Measurements from ENCODE around the gene PLEK.

Gene PLEK, protein sequence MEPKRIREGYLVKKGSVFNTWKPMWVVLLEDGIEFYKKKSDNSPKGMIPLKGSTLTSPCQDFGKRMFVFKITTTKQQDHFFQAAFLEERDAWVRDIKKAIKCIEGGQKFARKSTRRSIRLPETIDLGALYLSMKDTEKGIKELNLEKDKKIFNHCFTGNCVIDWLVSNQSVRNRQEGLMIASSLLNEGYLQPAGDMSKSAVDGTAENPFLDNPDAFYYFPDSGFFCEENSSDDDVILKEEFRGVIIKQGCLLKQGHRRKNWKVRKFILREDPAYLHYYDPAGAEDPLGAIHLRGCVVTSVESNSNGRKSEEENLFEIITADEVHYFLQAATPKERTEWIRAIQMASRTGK

DNA sequence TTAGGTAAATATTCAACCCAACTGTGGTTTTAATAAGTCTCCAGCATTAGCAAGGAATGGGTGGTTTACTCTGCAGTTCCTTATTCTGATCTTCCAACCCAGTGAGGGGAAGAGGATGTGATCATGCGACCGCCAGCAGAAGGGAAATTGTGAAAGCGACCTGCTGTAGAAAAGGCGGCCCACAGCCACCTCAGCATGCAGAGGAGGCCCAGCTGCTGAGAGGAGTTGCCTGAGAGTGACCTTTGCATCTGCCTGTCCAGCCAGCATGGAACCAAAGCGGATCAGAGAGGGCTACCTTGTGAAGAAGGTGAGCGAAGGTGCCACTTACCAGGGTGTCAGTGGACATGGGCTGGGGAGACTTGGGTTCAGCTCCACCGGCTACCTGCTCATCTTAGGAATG lies at the start of gene PLEK:
TSS of gene PLEK (plus strand) at position 196 of the 400 bp plus-strand sequence. CDS start at position 266, 70 bp downstream.
- DNase-seq = no peak
- H3K27ac ChIP-seq = no peak within 1 kb of the TSS
- TF ChIP-seq, protein P1, sequence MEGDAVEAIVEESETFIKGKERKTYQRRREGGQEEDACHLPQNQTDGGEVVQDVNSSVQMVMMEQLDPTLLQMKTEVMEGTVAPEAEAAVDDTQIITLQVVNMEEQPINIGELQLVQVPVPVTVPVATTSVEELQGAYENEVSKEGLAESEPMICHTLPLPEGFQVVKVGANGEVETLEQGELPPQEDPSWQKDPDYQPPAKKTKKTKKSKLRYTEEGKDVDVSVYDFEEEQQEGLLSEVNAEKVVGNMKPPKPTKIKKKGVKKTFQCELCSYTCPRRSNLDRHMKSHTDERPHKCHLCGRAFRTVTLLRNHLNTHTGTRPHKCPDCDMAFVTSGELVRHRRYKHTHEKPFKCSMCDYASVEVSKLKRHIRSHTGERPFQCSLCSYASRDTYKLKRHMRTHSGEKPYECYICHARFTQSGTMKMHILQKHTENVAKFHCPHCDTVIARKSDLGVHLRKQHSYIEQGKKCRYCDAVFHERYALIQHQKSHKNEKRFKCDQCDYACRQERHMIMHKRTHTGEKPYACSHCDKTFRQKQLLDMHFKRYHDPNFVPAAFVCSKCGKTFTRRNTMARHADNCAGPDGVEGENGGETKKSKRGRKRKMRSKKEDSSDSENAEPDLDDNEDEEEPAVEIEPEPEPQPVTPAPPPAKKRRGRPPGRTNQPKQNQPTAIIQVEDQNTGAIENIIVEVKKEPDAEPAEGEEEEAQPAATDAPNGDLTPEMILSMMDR (IDR thresholded peaks at IDR 0.05; ENCODE audit: low read depth, low read length, missing control alignments) = no peak
- in situ Hi-C loops (cut with HindIII; ENCODE audit: low pct_ligation_motif_present, low sequenced_read_pairs) = no loop called here
- H3K27me3 ChIP-seq (replicated peaks) = no peaks in the 10 kb centered on the region
- H3K4me3 ChIP-seq (ENCODE audit: low read depth, low read length) = no peak within 1 kb of the TSS
- no peaks in the 10 kb centered on the region for H3K36me3 ChIP-seq (replicated peaks)

DNA sequence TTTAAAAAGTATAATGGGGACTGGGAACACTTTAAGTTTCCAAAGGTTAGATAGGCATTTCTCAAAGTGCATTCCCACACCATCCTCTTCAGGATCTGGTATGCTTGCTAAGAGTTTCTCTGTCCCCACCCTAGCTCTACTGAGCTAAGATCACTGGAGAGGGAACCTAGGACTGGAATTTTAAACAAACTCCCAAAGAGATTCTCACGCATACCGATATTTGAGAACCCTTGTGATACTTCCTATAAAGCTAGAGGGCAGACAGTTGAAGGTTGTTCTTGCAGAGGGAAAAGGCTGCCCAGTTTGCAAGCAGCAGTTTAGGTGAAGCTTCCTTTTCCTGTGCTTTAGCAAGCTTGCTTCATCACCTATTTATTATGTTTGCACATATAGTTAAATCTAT lies 49.0 kb upstream of the PLEK start:
- no peak for DNase-seq
- no peak overlapping the region for H3K27ac ChIP-seq
- TF ChIP-seq, protein P1 (IDR thresholded peaks at IDR 0.05; ENCODE audit: low read depth, low read length, missing control alignments) = no peak
- in situ Hi-C loops (cut with HindIII; ENCODE audit: low pct_ligation_motif_present, low sequenced_read_pairs) = no loop called here
- H3K4me3 ChIP-seq (ENCODE audit: low read depth, low read length) = no peak overlapping the region
- no peaks in the 10 kb centered on the region for H3K27me3 ChIP-seq (replicated peaks)
- no peaks in the 10 kb centered on the region for H3K36me3 ChIP-seq (replicated peaks)

DNA sequence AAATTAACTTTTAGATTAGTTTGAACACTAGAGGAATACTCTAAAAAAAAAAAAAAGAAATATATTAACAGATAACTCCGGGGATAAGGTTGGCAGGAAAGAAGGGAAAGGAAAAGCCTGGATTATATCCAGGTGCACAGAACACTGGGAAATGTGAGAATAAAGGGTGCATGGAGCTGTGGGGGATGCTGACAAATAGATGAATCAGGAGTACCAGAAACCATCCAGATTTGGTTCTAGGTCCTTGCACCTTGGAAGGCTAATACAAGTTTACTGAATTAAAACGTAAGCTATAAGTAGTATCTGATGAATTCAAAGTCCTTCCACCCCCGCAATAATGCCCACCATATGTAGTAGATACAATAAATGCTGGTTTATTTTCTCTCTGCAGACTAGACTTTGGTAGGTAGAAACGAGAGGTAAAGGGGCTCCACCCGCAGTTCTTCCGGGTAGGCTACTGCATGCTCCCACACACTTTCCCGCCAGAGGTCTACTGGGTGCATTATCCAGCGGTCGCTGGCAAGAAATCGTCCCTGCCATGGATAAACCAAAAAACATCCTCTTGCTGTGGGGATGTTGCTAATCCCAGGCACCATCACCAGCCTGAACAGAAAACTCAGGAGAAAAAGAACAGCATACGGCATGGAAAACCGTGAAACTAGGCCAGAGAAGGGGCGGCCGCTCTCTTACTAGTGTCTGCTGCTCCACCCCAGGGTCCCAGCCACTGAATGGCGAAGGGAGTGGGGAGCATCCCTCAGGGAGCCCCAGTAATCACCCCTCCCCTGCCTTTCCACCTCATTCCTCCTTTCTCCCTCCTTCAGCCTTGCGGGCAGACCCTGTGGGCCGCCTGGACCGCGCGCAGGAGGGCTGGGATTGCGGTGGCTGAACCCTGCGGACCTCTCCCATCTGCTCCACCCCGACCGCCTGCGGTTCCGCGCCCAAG lies 46.8 kb upstream of the PLEK start:
- in situ Hi-C loops (cut with HindIII; ENCODE audit: low pct_ligation_motif_present, low sequenced_read_pairs) = no loop called here
- DNase-seq = no peak
- H3K27me3 ChIP-seq (replicated peaks) = no peaks in the 10 kb centered on the region
- no peaks in the 10 kb centered on the region for H3K36me3 ChIP-seq (replicated peaks)
- peak overlapping the region; percentile 78 for H3K4me3 ChIP-seq (ENCODE audit: low read depth, low read length)
- no peak overlapping the region for H3K27ac ChIP-seq
- TF ChIP-seq, protein P1 (IDR thresholded peaks at IDR 0.05; ENCODE audit: low read depth, low read length, missing control alignments) = no peak

DNA sequence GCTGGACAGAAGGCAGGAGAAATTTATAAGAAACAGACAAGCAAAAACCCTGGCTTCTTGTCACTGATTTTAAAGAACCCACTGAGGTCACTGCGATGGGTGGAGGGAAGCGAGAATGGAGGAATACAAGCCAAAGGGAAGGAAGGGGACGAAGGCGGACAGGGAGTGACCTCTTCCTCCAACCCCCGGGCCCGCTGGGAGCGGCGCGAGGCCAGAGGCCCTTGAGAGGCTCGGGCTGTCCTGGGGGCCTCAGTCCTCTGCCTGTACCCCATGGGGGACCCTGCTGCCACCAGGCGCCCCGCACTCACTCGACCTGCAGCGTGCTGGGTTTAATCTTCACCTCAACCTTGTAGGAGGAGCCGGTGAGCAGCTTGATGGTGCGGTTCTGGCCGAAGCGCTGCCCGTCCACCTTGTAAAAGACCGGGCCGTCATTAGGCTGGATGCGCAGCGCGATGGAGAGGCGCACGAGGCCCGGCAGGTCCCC lies 46.1 kb upstream of the PLEK start:
- Histone ChIP-seq H3K27me3 (replicated peaks) (no peaks in the 10 kb centered on the region), H3K36me3 (replicated peaks) (no peaks in the 10 kb centered on the region), H3K27ac (peak overlapping the region; percentile 34), H3K4me3 (ENCODE audit: low read depth, low read length) (peak overlapping the region; percentile 78)
- TF ChIP-seq, protein P1 (IDR thresholded peaks at IDR 0.05; ENCODE audit: low read depth, low read length, missing control alignments) = no peak
- in situ Hi-C loops (cut with HindIII; ENCODE audit: low pct_ligation_motif_present, low sequenced_read_pairs) = no loop called here
- DNase-seq = no peak

DNA sequence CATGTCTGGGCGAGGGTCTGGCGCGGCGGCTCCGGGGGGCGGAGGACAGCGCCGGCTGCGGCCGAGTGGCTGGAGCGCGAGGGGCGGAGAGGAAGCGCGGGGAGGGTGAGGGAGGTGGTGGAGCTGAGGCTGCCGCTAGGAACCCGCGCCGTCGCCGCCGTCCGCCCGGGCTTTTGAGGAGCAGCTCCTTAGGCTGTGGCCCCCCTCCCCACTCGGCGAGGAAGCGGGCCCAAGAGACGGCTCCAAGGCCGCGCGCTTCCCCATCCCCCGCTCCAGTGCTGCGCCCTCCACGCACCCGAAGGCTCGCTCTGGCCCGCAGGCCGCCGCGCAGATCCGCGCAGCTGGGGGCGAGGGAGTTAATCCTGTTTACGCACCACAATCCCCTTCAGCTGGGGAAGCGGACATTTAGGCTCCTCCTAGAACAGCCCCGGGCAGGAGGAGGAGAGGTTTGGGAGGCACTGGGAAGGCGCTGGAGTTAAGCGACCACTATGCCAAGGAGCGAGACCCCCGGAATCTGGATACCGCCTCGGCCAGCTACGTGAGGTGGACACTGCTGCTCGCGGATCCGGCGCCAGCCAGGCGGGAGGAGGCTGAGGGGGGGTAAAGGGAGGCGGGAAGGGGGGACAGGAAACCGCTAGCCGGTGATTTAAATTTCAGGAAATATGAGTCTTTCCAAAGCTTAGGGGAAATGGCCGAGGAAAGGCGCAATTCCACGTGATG lies 45.5 kb upstream of the PLEK start, which contains the start of gene CNRIP1:
TSS of gene CNRIP1 (minus strand) at position 552 of the 720 bp plus-strand sequence. CDS start at position 3, 549 bp downstream.
- Histone ChIP-seq H3K27ac (peak within 1 kb of the TSS; percentile 34), H3K27me3 (replicated peaks) (no peaks in the 10 kb centered on the region), H3K36me3 (replicated peaks) (no peaks in the 10 kb centered on the region), H3K4me3 (ENCODE audit: low read depth, low read length) (peak within 1 kb of the TSS; percentile 78)
- TF ChIP-seq, protein P1 (IDR thresholded peaks at IDR 0.05; ENCODE audit: low read depth, low read length, missing control alignments) = no peak
- in situ Hi-C loops (cut with HindIII; ENCODE audit: low pct_ligation_motif_present, low sequenced_read_pairs) = no loop called here
- DNase-seq = peak; percentile 53
